Measurements from ENCODE around the gene DUSP10.

DUSP10 gene

GRCh38 chr1:221716713-221717484, 25.0 kb downstream of the DUSP10 start:
- in situ Hi-C loops (cut with MboI; ENCODE audit: low sequenced_read_pairs) = no loop called here

GRCh38 chr1:221715321-221716169, 26.3 kb downstream of the DUSP10 start:
- in situ Hi-C loops (cut with MboI; ENCODE audit: low sequenced_read_pairs) = no loop called here

- in situ Hi-C loops (cut with MboI; ENCODE audit: low sequenced_read_pairs) = no loop called here
Measured at GRCh38 chr1:221714227-221715152, 27.4 kb downstream of the DUSP10 start.

- in situ Hi-C loops (cut with MboI; ENCODE audit: low sequenced_read_pairs) = no loop called here
Measured at GRCh38 chr1:221712776-221713431, 29.0 kb downstream of the DUSP10 start.

- in situ Hi-C loops (cut with MboI; ENCODE audit: low sequenced_read_pairs) = no loop called here
Measured at GRCh38 chr1:221712198-221712684, 29.6 kb downstream of the DUSP10 start.

GRCh38 chr1:221711656-221712055, 30.2 kb downstream of the DUSP10 start:
- in situ Hi-C loops (cut with MboI; ENCODE audit: low sequenced_read_pairs) = no loop called here

- in situ Hi-C loops (cut with MboI; ENCODE audit: low sequenced_read_pairs) = no loop called here
Measured at GRCh38 chr1:221711063-221711577, 30.8 kb downstream of the DUSP10 start.

GRCh38 chr1:221709854-221710253, 32.0 kb downstream of the DUSP10 start:
- in situ Hi-C loops (cut with MboI; ENCODE audit: low sequenced_read_pairs) = no loop called here

- in situ Hi-C loops (cut with MboI; ENCODE audit: low sequenced_read_pairs) = no loop called here
Measured at GRCh38 chr1:221708987-221709386, 32.9 kb downstream of the DUSP10 start.

GRCh38 chr1:221708076-221708571, 33.8 kb downstream of the DUSP10 start:
- in situ Hi-C loops (cut with MboI; ENCODE audit: low sequenced_read_pairs) = no loop called here

GRCh38 chr1:221706876-221707582, 34.9 kb downstream of the DUSP10 start:
- in situ Hi-C loops (cut with MboI; ENCODE audit: low sequenced_read_pairs) = no loop called here

GRCh38 chr1:221706191-221706590, 35.7 kb downstream of the DUSP10 start:
- in situ Hi-C loops (cut with MboI; ENCODE audit: low sequenced_read_pairs) = no loop called here

GRCh38 chr1:221704306-221704705, 37.6 kb downstream of the DUSP10 start:
- in situ Hi-C loops (cut with MboI; ENCODE audit: low sequenced_read_pairs) = no loop called here

- in situ Hi-C loops (cut with MboI; ENCODE audit: low sequenced_read_pairs) = no loop called here
Measured at GRCh38 chr1:221701570-221702186, 40.2 kb downstream of the DUSP10 start.

GRCh38 chr1:221700948-221701347, 40.9 kb downstream of the DUSP10 start:
- in situ Hi-C loops (cut with MboI; ENCODE audit: low sequenced_read_pairs) = no loop called here

- in situ Hi-C loops (cut with MboI; ENCODE audit: low sequenced_read_pairs) = no loop called here
Measured at GRCh38 chr1:221700536-221700935, 41.4 kb downstream of the DUSP10 start.

- in situ Hi-C loops (cut with MboI; ENCODE audit: low sequenced_read_pairs) = no loop called here
Measured at GRCh38 chr1:221699978-221700519, 41.8 kb downstream of the DUSP10 start.

- in situ Hi-C loops (cut with MboI; ENCODE audit: low sequenced_read_pairs) = no loop called here
Measured at GRCh38 chr1:221699577-221699976, 42.3 kb downstream of the DUSP10 start.
